GM23338 (cell line): Measurements from ENCODE around the gene SLC35F1. TPM values are rescaled to one million over a fixed set of nuclear protein-coding genes. Genes with fewer than 3 reads are reported as not detected.

Experiments
- ATAC-seq: fragments of 200-7000 bp; cut with Tn5 transposase; 3 replicates; pipeline ENCODE4 v1.9.1; 2020
- DNase-seq: peaks from one replicate; pipeline ENCODE4 v3.0.0-alpha.2; 2015; ENCODE audit warnings: low spot score
- H2AFZ ChIP-seq: fragments of 200-600 bp; sonication (generic); 2 replicates; pipeline ENCODE4 v1.8.0; 2016; ENCODE audit warnings: antibody characterized with exemption, mild to moderate bottlenecking, moderate library complexity
- H3F3A ChIP-seq: fragments of 200-600 bp; sonication (generic); replicated peaks from 2 replicates; pipeline ENCODE4 v1.8.0; 2017; ENCODE audit warnings: antibody characterized with exemption, mixed run types, low read depth
- H3K27ac ChIP-seq: fragments of 200-600 bp; sonication (generic); 2 replicates; pipeline ENCODE4 v1.6.1; 2016; ENCODE audit warnings: low read depth
- H3K27me3 ChIP-seq: fragments of 200-600 bp; sonication (generic); 2 replicates; pipeline ENCODE4 v1.8.0; 2016; ENCODE audit warnings: mild to moderate bottlenecking, mixed run types, moderate library complexity; ENCODE audit not compliant: insufficient read depth
- H3K36me3 ChIP-seq: fragments of 200-600 bp; sonication (generic); 2 replicates; pipeline ENCODE4 v1.8.0; 2016; ENCODE audit warnings: mild to moderate bottlenecking; ENCODE audit not compliant: insufficient read depth
- H3K4me1 ChIP-seq: fragments of 200-600 bp; sonication (generic); 2 replicates; pipeline ENCODE4 v1.8.0; 2016; ENCODE audit warnings: mild to moderate bottlenecking, moderate library complexity; ENCODE audit not compliant: insufficient read depth
- H3K4me2 ChIP-seq: fragments of 200-600 bp; sonication (generic); 2 replicates; pipeline ENCODE4 v1.7.1; 2017; ENCODE audit warnings: mixed run types
- H3K4me3 ChIP-seq: fragments of 200-600 bp; sonication (generic); 2 replicates; pipeline ENCODE4 v1.6.1; 2016; ENCODE audit warnings: mixed run types
- H3K79me2 ChIP-seq: fragments of 200-600 bp; sonication (generic); replicated peaks from 2 replicates; pipeline ENCODE4 v1.8.0; 2017; ENCODE audit warnings: mild to moderate bottlenecking; ENCODE audit not compliant: insufficient read depth
- H3K9me2 ChIP-seq: fragments of 200-600 bp; sonication (generic); 2 replicates; pipeline ENCODE4 v1.8.0; 2017; ENCODE audit not compliant: insufficient read depth
- H4K20me1 ChIP-seq: fragments of 200-600 bp; sonication (generic); replicated peaks from 2 replicates; pipeline ENCODE4 v1.8.0; 2017; ENCODE audit warnings: mild to moderate bottlenecking; ENCODE audit not compliant: insufficient read depth
- H3K27ac Mint-ChIP-seq: 2 replicates; pipeline ENCODE4 v1.8.0; 2020; ENCODE audit warnings: inconsistent platforms, mild to moderate bottlenecking, moderate library complexity, mixed read lengths
- H3K27me3 Mint-ChIP-seq: 3 replicates; pipeline ENCODE4 v1.8.0; 2022; ENCODE audit warnings: low read depth, mild to moderate bottlenecking, moderate library complexity, mixed read lengths, inconsistent platforms; ENCODE audit not compliant: insufficient read depth, poor library complexity
- H3K36me3 Mint-ChIP-seq: 3 replicates; pipeline ENCODE4 v1.8.0; 2021; ENCODE audit warnings: low read depth, mild to moderate bottlenecking, inconsistent platforms, moderate library complexity, mixed read lengths
- H3K4me1 Mint-ChIP-seq: 3 replicates; pipeline ENCODE4 v1.8.0; 2020; ENCODE audit warnings: mild to moderate bottlenecking, inconsistent platforms, mixed read lengths
- H3K4me3 Mint-ChIP-seq: 3 replicates; pipeline ENCODE4 v1.8.0; 2021; ENCODE audit warnings: moderate library complexity, mild to moderate bottlenecking, inconsistent platforms, mixed read lengths
- H3K9me3 Mint-ChIP-seq: 3 replicates; pipeline ENCODE4 v1.8.0; 2020; ENCODE audit warnings: moderate library complexity, mild to moderate bottlenecking, inconsistent platforms, mixed read lengths
- CREB1 ChIP-seq: fragments of 250-450 bp; sonication (Bioruptor Pico); IDR thresholded peaks from 2 replicates; pipeline ENCODE4 v1.5.0; 2020; ENCODE audit warnings: low read depth, mild to moderate bottlenecking, moderate library complexity
- EZH2 ChIP-seq: fragments of 200-600 bp; sonication (generic); IDR thresholded peaks from one replicate; pipeline ENCODE4 v1.8.0; 2017; ENCODE audit warnings: antibody characterized with exemption, mild to moderate bottlenecking, low read depth; ENCODE audit not compliant: unreplicated experiment
- EZH2phosphoT487 ChIP-seq: fragments of 200-600 bp; sonication (generic); IDR thresholded peaks from one replicate; pipeline ENCODE4 v1.8.1; 2018; ENCODE audit warnings: antibody characterized with exemption; ENCODE audit not compliant: unreplicated experiment
- JUNB ChIP-seq: IDR thresholded peaks from one replicate; pipeline ENCODE4 v1.6.1; 2016; ENCODE audit warnings: antibody characterized with exemption; ENCODE audit not compliant: unreplicated experiment
- NANOG ChIP-seq: IDR thresholded peaks from 2 replicates; pipeline ENCODE4 v1.6.1; 2016; ENCODE audit warnings: antibody characterized with exemption, borderline replicate concordance
- POLR2AphosphoS5 ChIP-seq: IDR thresholded peaks from 2 replicates; pipeline ENCODE4 v1.6.1; 2016; ENCODE audit warnings: antibody characterized with exemption, low read depth
- STAT1 ChIP-seq: IDR thresholded peaks from one replicate; pipeline ENCODE4 v1.6.1; 2016; ENCODE audit warnings: antibody characterized with exemption; ENCODE audit not compliant: unreplicated experiment
- ZNF114 ChIP-seq: fragments of 250-450 bp; sonication (Bioruptor Pico); IDR thresholded peaks from 2 replicates; pipeline ENCODE4 v1.5.0; 2020; ENCODE audit warnings: mild to moderate bottlenecking, moderate library complexity
- ZNF331 ChIP-seq: fragments of 250-450 bp; sonication (Bioruptor Pico); IDR thresholded peaks from 2 replicates; pipeline ENCODE4 v1.5.0; 2020; ENCODE audit warnings: low read depth, mild to moderate bottlenecking, moderate library complexity
- polyA plus RNA-seq: library from polyadenylated mRNA; unstranded; fragments of >200 nt; fragmentation: Nextera tagmentation; extraction: Ambion mirVana; gene quantifications from 2 replicates; pipeline ENCODE4 v1.2.1, GENCODE V29; 2016
- total RNA-seq: library from RNA; depleted of rRNA; stranded (reverse); fragments of >200 nt; shearing (Covaris generic); gene quantifications from 2 replicates; pipeline ENCODE4 v1.2.3, GENCODE V29; 2014
- TF ChIP-seq, protein P1 (sequence below), 2 experiments: fragments of 200-600 bp in 1 of 2; sonication (generic) in 1 of 2; conservative IDR thresholded peaks; 2 replicates each; pipeline versions ENCODE4 v1.5.1 to v1.6.1; 2016 to 2017; ENCODE audit warnings: antibody characterized with exemption in 2 of 2, low read depth in 2 of 2, mild to moderate bottlenecking in 2 of 2, moderate library complexity in 1 of 2
- TF ChIP-seq, protein P2 (sequence below): IDR thresholded peaks from 2 replicates; pipeline ENCODE4 v1.6.1; 2016; ENCODE audit warnings: antibody characterized with exemption
- TF ChIP-seq, protein P3 (sequence below): fragments of 250-450 bp; sonication (Bioruptor Pico); IDR thresholded peaks from 2 replicates; pipeline ENCODE4 v1.5.0; 2020; ENCODE audit warnings: mild to moderate bottlenecking, moderate library complexity

Gene SLC35F1
- total and polyA plus RNA-seq, 2 experiments from 2014 or later, result 3.0 to 10.3 TPM

DNA sequence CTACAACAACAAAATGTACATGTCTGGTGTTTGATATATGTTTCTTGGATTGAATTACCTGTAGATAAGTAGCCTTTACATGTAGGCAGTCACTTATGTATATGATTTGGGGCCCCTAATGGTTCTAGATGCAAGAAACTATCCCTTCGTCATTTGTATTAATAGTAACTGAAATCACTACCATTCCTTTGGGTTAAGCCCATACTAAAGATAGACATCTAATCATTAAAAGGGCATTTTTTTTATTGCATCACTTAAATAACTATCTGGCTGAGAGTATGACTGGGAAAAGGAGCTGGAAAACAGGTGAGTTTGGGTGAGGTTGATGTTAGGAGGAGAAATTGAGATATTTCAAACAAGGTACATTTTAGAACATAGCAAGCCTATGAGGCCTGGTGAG is 427.6 kb downstream of the SLC35F1 start (continued):
- TF ChIP-seq ZNF114 (no peak), POLR2AphosphoS5 (no peak), EZH2 (no peak), NANOG (no peak), STAT1 (no peak), ZNF331 (CRISPR knock-in tag) (no peak), CREB1 (no peak)
- TF ChIP-seq, protein P1, sequence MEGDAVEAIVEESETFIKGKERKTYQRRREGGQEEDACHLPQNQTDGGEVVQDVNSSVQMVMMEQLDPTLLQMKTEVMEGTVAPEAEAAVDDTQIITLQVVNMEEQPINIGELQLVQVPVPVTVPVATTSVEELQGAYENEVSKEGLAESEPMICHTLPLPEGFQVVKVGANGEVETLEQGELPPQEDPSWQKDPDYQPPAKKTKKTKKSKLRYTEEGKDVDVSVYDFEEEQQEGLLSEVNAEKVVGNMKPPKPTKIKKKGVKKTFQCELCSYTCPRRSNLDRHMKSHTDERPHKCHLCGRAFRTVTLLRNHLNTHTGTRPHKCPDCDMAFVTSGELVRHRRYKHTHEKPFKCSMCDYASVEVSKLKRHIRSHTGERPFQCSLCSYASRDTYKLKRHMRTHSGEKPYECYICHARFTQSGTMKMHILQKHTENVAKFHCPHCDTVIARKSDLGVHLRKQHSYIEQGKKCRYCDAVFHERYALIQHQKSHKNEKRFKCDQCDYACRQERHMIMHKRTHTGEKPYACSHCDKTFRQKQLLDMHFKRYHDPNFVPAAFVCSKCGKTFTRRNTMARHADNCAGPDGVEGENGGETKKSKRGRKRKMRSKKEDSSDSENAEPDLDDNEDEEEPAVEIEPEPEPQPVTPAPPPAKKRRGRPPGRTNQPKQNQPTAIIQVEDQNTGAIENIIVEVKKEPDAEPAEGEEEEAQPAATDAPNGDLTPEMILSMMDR (conservative IDR thresholded peaks at IDR 0.05; ENCODE audit: low read depth in 2 of 2), result no peak
- TF ChIP-seq, protein P2, sequence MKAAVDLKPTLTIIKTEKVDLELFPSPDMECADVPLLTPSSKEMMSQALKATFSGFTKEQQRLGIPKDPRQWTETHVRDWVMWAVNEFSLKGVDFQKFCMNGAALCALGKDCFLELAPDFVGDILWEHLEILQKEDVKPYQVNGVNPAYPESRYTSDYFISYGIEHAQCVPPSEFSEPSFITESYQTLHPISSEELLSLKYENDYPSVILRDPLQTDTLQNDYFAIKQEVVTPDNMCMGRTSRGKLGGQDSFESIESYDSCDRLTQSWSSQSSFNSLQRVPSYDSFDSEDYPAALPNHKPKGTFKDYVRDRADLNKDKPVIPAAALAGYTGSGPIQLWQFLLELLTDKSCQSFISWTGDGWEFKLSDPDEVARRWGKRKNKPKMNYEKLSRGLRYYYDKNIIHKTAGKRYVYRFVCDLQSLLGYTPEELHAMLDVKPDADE, result no peak

DNA sequence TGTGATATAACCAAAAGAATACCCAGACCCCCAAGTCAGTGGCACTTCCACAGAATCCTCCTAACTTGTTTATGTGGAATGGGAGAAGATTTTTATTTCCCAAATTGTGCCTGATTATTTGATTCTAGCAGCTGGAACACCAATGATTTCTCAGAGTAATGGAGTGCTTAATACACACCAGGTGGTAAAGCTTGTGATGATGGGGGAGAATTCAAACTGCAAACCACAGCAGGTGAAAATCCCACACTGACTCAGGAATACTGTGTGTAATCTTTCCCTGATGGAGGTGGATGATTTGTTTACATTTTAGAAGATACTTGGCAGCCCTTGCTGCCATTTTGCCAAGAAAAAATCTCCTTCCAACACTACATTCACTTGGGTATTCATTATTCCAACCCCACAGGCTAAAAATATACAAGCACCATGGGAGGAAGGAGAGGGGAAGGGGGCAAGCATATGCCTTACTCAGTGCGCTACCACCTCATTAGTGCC is 428.3 kb downstream of the SLC35F1 start:
- H3K36me3 Mint-ChIP-seq, result no peaks in the 10 kb centered on the region
- H3K4me1 ChIP-seq, result no peaks in the 10 kb centered on the region
- no peak for DNase-seq
- no peaks in the 10 kb centered on the region for H3K27me3 ChIP-seq
- no peak overlapping the region for H3K4me3 Mint-ChIP-seq
- no peak overlapping the region for H3K27ac ChIP-seq
- H3F3A ChIP-seq, result no peaks in the 10 kb centered on the region
- H3K9me2 ChIP-seq, result peaks cover 13% of the 10 kb centered on the region
- no peaks in the 10 kb centered on the region for H3K36me3 ChIP-seq
- TF ChIP-seq EZH2phosphoT487, result no peak
- TF ChIP-seq, protein P3, sequence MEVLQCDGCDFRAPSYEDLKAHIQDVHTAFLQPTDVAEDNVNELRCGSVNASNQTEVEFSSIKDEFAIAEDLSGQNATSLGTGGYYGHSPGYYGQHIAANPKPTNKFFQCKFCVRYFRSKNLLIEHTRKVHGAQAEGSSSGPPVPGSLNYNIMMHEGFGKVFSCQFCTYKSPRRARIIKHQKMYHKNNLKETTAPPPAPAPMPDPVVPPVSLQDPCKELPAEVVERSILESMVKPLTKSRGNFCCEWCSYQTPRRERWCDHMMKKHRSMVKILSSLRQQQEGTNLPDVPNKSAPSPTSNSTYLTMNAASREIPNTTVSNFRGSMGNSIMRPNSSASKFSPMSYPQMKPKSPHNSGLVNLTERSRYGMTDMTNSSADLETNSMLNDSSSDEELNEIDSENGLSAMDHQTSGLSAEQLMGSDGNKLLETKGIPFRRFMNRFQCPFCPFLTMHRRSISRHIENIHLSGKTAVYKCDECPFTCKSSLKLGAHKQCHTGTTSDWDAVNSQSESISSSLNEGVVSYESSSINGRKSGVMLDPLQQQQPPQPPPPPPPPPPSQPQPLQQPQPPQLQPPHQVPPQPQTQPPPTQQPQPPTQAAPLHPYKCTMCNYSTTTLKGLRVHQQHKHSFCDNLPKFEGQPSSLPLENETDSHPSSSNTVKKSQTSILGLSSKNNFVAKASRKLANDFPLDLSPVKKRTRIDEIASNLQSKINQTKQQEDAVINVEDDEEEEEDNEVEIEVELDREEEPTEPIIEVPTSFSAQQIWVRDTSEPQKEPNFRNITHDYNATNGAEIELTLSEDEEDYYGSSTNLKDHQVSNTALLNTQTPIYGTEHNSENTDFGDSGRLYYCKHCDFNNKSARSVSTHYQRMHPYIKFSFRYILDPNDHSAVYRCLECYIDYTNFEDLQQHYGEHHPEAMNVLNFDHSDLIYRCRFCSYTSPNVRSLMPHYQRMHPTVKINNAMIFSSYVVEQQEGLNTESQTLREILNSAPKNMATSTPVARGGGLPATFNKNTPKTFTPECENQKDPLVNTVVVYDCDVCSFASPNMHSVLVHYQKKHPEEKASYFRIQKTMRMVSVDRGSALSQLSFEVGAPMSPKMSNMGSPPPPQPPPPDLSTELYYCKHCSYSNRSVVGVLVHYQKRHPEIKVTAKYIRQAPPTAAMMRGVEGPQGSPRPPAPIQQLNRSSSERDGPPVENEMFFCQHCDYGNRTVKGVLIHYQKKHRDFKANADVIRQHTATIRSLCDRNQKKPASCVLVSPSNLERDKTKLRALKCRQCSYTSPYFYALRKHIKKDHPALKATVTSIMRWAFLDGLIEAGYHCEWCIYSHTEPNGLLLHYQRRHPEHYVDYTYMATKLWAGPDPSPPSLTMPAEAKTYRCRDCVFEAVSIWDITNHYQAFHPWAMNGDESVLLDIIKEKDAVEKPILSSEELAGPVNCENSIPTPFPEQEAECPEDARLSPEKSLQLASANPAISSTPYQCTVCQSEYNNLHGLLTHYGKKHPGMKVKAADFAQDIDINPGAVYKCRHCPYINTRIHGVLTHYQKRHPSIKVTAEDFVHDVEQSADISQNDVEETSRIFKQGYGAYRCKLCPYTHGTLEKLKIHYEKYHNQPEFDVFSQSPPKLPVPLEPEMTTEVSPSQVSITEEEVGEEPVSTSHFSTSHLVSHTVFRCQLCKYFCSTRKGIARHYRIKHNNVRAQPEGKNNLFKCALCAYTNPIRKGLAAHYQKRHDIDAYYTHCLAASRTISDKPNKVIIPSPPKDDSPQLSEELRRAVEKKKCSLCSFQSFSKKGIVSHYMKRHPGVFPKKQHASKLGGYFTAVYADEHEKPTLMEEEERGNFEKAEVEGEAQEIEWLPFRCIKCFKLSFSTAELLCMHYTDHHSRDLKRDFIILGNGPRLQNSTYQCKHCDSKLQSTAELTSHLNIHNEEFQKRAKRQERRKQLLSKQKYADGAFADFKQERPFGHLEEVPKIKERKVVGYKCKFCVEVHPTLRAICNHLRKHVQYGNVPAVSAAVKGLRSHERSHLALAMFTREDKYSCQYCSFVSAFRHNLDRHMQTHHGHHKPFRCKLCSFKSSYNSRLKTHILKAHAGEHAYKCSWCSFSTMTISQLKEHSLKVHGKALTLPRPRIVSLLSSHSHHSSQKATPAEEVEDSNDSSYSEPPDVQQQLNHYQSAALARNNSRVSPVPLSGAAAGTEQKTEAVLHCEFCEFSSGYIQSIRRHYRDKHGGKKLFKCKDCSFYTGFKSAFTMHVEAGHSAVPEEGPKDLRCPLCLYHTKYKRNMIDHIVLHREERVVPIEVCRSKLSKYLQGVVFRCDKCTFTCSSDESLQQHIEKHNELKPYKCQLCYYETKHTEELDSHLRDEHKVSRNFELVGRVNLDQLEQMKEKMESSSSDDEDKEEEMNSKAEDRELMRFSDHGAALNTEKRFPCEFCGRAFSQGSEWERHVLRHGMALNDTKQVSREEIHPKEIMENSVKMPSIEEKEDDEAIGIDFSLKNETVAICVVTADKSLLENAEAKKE (CRISPR knock-in tag), result no peak
- TF ChIP-seq CREB1, result no peak
- TF ChIP-seq JUNB, result no peak
- no peak for TF ChIP-seq EZH2
- H4K20me1 ChIP-seq, result no peaks in the 10 kb centered on the region
- peaks cover 5% of the 10 kb centered on the region; the same call in 2 of the 3 replicates for H3K9me3 Mint-ChIP-seq
- no peak overlapping the region for H3K4me2 ChIP-seq
- ATAC-seq, result no peak
- no peaks in the 10 kb centered on the region for H3K79me2 ChIP-seq
- H2AFZ ChIP-seq, result peak overlapping the region; percentile 52; the same call in 1 of the 2 replicates
- H3K4me1 Mint-ChIP-seq, result no peaks in the 10 kb centered on the region
- peaks cover 1% of the 10 kb centered on the region for H3K27me3 Mint-ChIP-seq
- H3K27ac Mint-ChIP-seq, result no peak overlapping the region; the same call in 1 of the 2 replicates
- H3K4me3 ChIP-seq, result no peak overlapping the region
